CD14-positive monocyte (primary cell): ENCODE measurements around the gene LDAF1. TPM values are rescaled to one million over a fixed set of nuclear protein-coding genes. Genes with fewer than 3 reads are reported as not detected.

Experiments used
- DNase-seq, 3 donors: peaks; one replicate each; pipeline ENCODE4 v3.0.0-alpha.2; 2011 to 2022
- H2AFZ ChIP-seq: 2 replicates; pipeline ENCODE4 v1.6.0; 2012; ENCODE audit warnings: mild to moderate bottlenecking, low read depth, low read length, inconsistent platforms; ENCODE audit not compliant: insufficient read depth, poor library complexity, severe bottlenecking
- H3K27ac ChIP-seq, 2 donors: 1 replicate in 1 of 2; 2 replicates in 1 of 2; pipeline ENCODE4 v1.5.1; 2012 to 2013; ENCODE audit warnings: low read length in 2 of 2, control low read depth in 1 of 2, inconsistent platforms in 1 of 2, low read depth in 1 of 2, mild to moderate bottlenecking in 1 of 2
- H3K27me3 ChIP-seq, 2 donors: one replicate each; pipeline versions ENCODE4 v1.6.0 to v1.6.1; 2011 to 2013; ENCODE audit warnings: low read length in 2 of 2; ENCODE audit not compliant: control insufficient read depth in 2 of 2, insufficient read depth in 2 of 2
- H3K36me3 ChIP-seq, 2 donors: replicated peaks in 1 of 2; 1 replicate in 1 of 2; 2 replicates in 1 of 2; pipeline versions ENCODE4 v1.5.1 to v1.6.1; 2012 to 2013; ENCODE audit warnings: low read length in 2 of 2, control low read depth in 1 of 2, inconsistent platforms in 1 of 2, mild to moderate bottlenecking in 1 of 2; ENCODE audit not compliant: insufficient read depth in 2 of 2, control insufficient read depth in 1 of 2
- H3K4me1 ChIP-seq, 2 donors: 1 replicate in 1 of 2; 2 replicates in 1 of 2; pipeline versions ENCODE4 v1.5.1 to v1.6.1; 2012 to 2013; ENCODE audit warnings: low read length in 2 of 2, control low read depth in 1 of 2, inconsistent platforms in 1 of 2, mild to moderate bottlenecking in 1 of 2, moderate library complexity in 1 of 2; ENCODE audit not compliant: insufficient read depth in 2 of 2, control insufficient read depth in 1 of 2
- H3K4me2 ChIP-seq: replicated peaks from 2 replicates; pipeline ENCODE3; 2012; ENCODE audit warnings: low read length, moderate library complexity, mild to moderate bottlenecking; ENCODE audit not compliant: poor library complexity, severe bottlenecking; ENCODE audit errors: extremely low read depth
- H3K4me3 ChIP-seq, 3 experiments: fragments of 200-600 bp in 1 of 3; sonication (generic) in 1 of 3; replicated peaks in 1 of 3; 1 replicate in 2 of 3; 2 replicates in 1 of 3; pipeline ENCODE4 v1.5.1; 2011 to 2013; ENCODE audit warnings: low read length in 3 of 3, mild to moderate bottlenecking in 3 of 3, control low read depth in 2 of 3, low read depth in 2 of 3, inconsistent platforms in 1 of 3, moderate library complexity in 1 of 3
- H3K79me2 ChIP-seq: 2 replicates; pipeline ENCODE4 v1.6.0; 2012; ENCODE audit warnings: mild to moderate bottlenecking, control low read depth, inconsistent platforms, low read length, moderate library complexity; ENCODE audit not compliant: insufficient read depth
- H3K9ac ChIP-seq: 2 replicates; pipeline ENCODE4 v1.6.0; 2017; ENCODE audit warnings: low read length, mild to moderate bottlenecking; ENCODE audit not compliant: insufficient read depth, poor library complexity, severe bottlenecking
- H3K9me3 ChIP-seq, 2 donors: replicated peaks in 1 of 2; 1 replicate in 1 of 2; 2 replicates in 1 of 2; pipeline versions ENCODE4 v1.5.1 to v1.6.1; 2012 to 2013; ENCODE audit warnings: low read length in 2 of 2, control low read depth in 1 of 2; ENCODE audit not compliant: control insufficient read depth in 1 of 2, insufficient read depth in 1 of 2
- H4K20me1 ChIP-seq: 2 replicates; pipeline ENCODE4 v1.6.0; 2012; ENCODE audit warnings: mild to moderate bottlenecking, low read length, control low read depth, moderate library complexity; ENCODE audit not compliant: insufficient read depth
- H3K27ac Mint-ChIP-seq, 7 donors: one replicate each; pipeline ENCODE4 v1.8.0; 2020; ENCODE audit warnings: mild to moderate bottlenecking in 7 of 7, mixed read lengths in 7 of 7, moderate library complexity in 6 of 7, inconsistent platforms in 2 of 7
- H3K27me3 Mint-ChIP-seq, 3 donors: one replicate each; pipeline ENCODE4 v1.8.0; 2021 to 2022; ENCODE audit warnings: low read depth in 3 of 3, mild to moderate bottlenecking in 3 of 3, mixed read lengths in 3 of 3, moderate library complexity in 3 of 3, inconsistent platforms in 1 of 3
- H3K36me3 Mint-ChIP-seq, 2 donors: one replicate each; pipeline ENCODE4 v1.8.0; 2020; ENCODE audit warnings: mixed read lengths in 2 of 2, inconsistent platforms in 1 of 2, mild to moderate bottlenecking in 1 of 2
- H3K4me1 Mint-ChIP-seq: one replicate; pipeline ENCODE4 v1.8.0; 2020; ENCODE audit warnings: mild to moderate bottlenecking, mixed read lengths
- H3K4me3 Mint-ChIP-seq, 2 donors: one replicate each; pipeline ENCODE4 v1.8.0; 2020; ENCODE audit warnings: mild to moderate bottlenecking in 2 of 2, mixed read lengths in 2 of 2, moderate library complexity in 1 of 2
- H3K9me3 Mint-ChIP-seq, 7 donors: one replicate each; pipeline ENCODE4 v1.8.0; 2020 to 2022; ENCODE audit warnings: mixed read lengths in 7 of 7, mild to moderate bottlenecking in 6 of 7, moderate library complexity in 6 of 7, inconsistent platforms in 2 of 7
- CTCF ChIP-seq: fragments of 200-600 bp; IDR thresholded peaks from one replicate; pipeline ENCODE4 v1.8.0; 2022; ENCODE audit warnings: antibody characterized with exemption, mild to moderate bottlenecking
- WGBS: methylation state at CpG from one replicate; pipeline ENCODE4 v1.1.5; 2013; ENCODE audit warnings: missing lambda C conversion rate; ENCODE audit not compliant: insufficient coverage; 5-methylcytosine and 5-hydroxymethylcytosine counted together
- intact Hi-C, 2 donors: fragments of 100-400 bp; cut with micrococcal nuclease; formaldehyde crosslinking; loops; one replicate each; pipeline versions ENCODE4 v1.15.0 to v1.15.1; 2023
- polyA plus RNA-seq, 3 donors: library from polyadenylated mRNA; depleted of rRNA in 1 of 3; unstranded in 2 of 3; stranded (reverse) in 1 of 3; fragments of 300-500 nt in 2 of 3; fragments of >200 nt in 1 of 3; fragmentation: Illumina TruSeq in 2 of 3; gene quantifications; 1 replicate in 2 of 3; 2 replicates in 1 of 3; pipeline ENCODE4 v1.2.3, GENCODE V29; 2012 to 2021

Gene LDAF1
- polyA plus RNA-seq, 3 donors: 10.1 to 24.3 (median 17.9) TPM

GRCh38 chr16:21224800-21225199 lies 66.3 kb downstream of the LDAF1 start:
- DNase-seq: no peak
- intact Hi-C loops: no loop called here
- Histone ChIP-seq H3K4me2 (no peak overlapping the region), H3K79me2 (no peaks in the 10 kb centered on the region), H3K27ac (no peak overlapping the region), H3K4me3 (no peak overlapping the region), H2AFZ (no peak overlapping the region), H4K20me1 (no peaks in the 10 kb centered on the region), H3K9ac (no peak overlapping the region), H3K9me3 (no peaks in the 10 kb centered on the region), H3K36me3 (no peaks in the 10 kb centered on the region), H3K27me3 (peaks cover 2 to 25% of the 10 kb centered on the region in 2 donors), H3K4me1 (no peaks in the 10 kb centered on the region)
- Mint-ChIP-seq H3K27me3 (peaks cover 9 to 34% (median 19%) of the 10 kb centered on the region in 3 donors), H3K4me1 (peaks cover 6% of the 10 kb centered on the region), H3K36me3 (no peaks in the 10 kb centered on the region), H3K27ac (no peak overlapping the region), H3K9me3 (no peaks in the 10 kb centered on the region), H3K4me3 (no peak overlapping the region)
- no peak for TF ChIP-seq CTCF
- WGBS: 10% methylated on average over 2 of the region's 2 CpGs

GRCh38 chr16:21226749-21227148 lies 68.3 kb downstream of the LDAF1 start:
- intact Hi-C loops: no loop called here
- H3K4me2 ChIP-seq: no peak overlapping the region
- H3K79me2 ChIP-seq: no peaks in the 10 kb centered on the region
- H3K27ac ChIP-seq: no peak overlapping the region
- H3K27me3 ChIP-seq: peaks cover 0 to 18% of the 10 kb centered on the region in 2 donors
- Mint-ChIP-seq H3K4me1 (peaks cover 6% of the 10 kb centered on the region), H3K27ac (no peak overlapping the region), H3K27me3 (peaks cover 11 to 33% (median 21%) of the 10 kb centered on the region in 3 donors), H3K9me3 (peaks cover 0 to 2% (median 0%) of the 10 kb centered on the region in 7 donors), H3K4me3 (peak overlapping the region in 1 of 2 donors; percentile 4), H3K36me3 (no peaks in the 10 kb centered on the region)
- H3K4me3 ChIP-seq: no peak overlapping the region
- no peaks in the 10 kb centered on the region for H4K20me1 ChIP-seq
- no peak overlapping the region for H2AFZ ChIP-seq
- no peak overlapping the region for H3K9ac ChIP-seq
- no peaks in the 10 kb centered on the region for H3K36me3 ChIP-seq
- no peak for DNase-seq
- H3K4me1 ChIP-seq: no peaks in the 10 kb centered on the region
- no peak for TF ChIP-seq CTCF
- H3K9me3 ChIP-seq: no peaks in the 10 kb centered on the region
